ENCODE results near the gene CACNB2. TPM values are rescaled to one million over a fixed set of nuclear protein-coding genes. Genes with fewer than 3 reads are reported as not detected.

The CACNB2 gene
- total and polyA plus RNA-seq, 4 experiments from 2014 or later, result 0.36 to 0.81 TPM; not detected in 2

DNA sequence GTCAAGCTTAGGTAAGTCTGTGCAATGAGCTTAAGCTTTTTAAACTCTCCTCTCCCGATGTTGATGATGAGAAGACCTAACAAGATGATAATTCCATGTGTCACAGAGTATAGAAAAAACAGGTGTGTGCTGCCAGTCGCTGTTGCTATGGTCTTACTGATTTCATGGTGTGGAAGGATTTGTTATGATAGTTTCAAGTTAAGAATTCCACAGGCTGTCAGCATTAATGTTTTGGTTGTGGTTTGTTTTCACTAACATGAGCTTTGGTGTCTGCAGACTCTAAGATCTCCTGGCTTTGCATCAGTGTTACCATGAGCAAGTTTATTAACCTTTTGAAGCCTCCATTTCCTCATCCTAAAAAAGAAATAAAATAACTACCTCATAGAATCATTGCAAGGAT lies 387.5 kb downstream of the CACNB2 start:
- Mint-ChIP-seq H3K27ac (peak overlapping the region in 1 of 7 donors; percentile 20), H3K4me1 (no peaks in the 10 kb centered on the region), H3K27me3 (no peaks in the 10 kb centered on the region), H3K9me3 (peaks cover 0 to 4% (median 0%) of the 10 kb centered on the region in 8 donors), H3K36me3 (peaks cover 20 to 34% of the 10 kb centered on the region in 2 donors), H3K4me3 (no peak overlapping the region)
- ChIA-PET POLR2A (ENCODE audit: partially characterized antibody) (no interaction called here), CTCF (ENCODE audit: partially characterized antibody) (no interaction called here)
- no peaks in the 10 kb centered on the region for H3K4me1 ChIP-seq (ENCODE audit: insufficient read depth, low read length)
- no peaks in the 10 kb centered on the region for H3K27me3 ChIP-seq (ENCODE audit: insufficient read depth, low read length)
- H3K27ac ChIP-seq (ENCODE audit: low read depth, low read length), result no peak overlapping the region
- no peaks in the 10 kb centered on the region for H3K36me3 ChIP-seq (ENCODE audit: insufficient read depth, low read length)
- intact Hi-C loops (cut with micrococcal nuclease), result no loop called here
- H3K9me3 ChIP-seq (ENCODE audit: control insufficient read depth in 1 of 2, low read length in 2 of 2), result no peaks in the 10 kb centered on the region
- no peak overlapping the region for H3K4me3 ChIP-seq (ENCODE audit: low read length in 2 of 2)
- DNase-seq, result no peak

DNA sequence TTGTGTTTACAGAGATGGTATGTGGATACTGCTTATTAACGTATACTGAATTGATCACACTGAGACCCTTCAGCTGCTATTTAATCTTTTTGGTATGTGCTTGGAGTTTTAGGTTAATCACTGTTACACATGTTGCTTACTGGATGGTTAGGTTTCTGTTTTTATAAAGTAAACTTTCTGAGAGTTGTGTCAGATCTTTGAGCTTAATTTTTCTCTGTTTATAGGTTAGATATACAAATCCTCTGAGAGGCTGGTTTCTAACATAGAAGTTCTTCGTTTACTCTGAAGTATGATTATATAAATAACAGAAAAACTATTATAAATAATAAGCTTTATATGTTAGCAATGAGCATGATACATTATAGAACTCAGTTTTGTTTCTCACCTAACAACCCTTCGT lies 388.1 kb downstream of the CACNB2 start:
- Mint-ChIP-seq H3K4me3 (no peak overlapping the region), H3K4me1 (no peaks in the 10 kb centered on the region), H3K36me3 (peaks cover 20 to 37% of the 10 kb centered on the region in 2 donors), H3K27ac (no peak overlapping the region), H3K9me3 (peaks cover 0 to 4% (median 0%) of the 10 kb centered on the region in 8 donors), H3K27me3 (no peaks in the 10 kb centered on the region)
- CTCF ChIA-PET (ENCODE audit: partially characterized antibody), result no interaction called here
- Histone ChIP-seq H3K27me3 (ENCODE audit: insufficient read depth, low read length) (no peaks in the 10 kb centered on the region), H3K9me3 (ENCODE audit: control insufficient read depth in 1 of 2, low read length in 2 of 2) (no peaks in the 10 kb centered on the region), H3K4me1 (ENCODE audit: insufficient read depth, low read length) (no peaks in the 10 kb centered on the region), H3K4me3 (ENCODE audit: low read length in 2 of 2) (no peak overlapping the region), H3K27ac (ENCODE audit: low read depth, low read length) (no peak overlapping the region), H3K36me3 (ENCODE audit: insufficient read depth, low read length) (no peaks in the 10 kb centered on the region)
- DNase-seq, result no peak
- intact Hi-C loops (cut with micrococcal nuclease), result no loop called here
- POLR2A ChIA-PET (ENCODE audit: partially characterized antibody), result no interaction called here

DNA sequence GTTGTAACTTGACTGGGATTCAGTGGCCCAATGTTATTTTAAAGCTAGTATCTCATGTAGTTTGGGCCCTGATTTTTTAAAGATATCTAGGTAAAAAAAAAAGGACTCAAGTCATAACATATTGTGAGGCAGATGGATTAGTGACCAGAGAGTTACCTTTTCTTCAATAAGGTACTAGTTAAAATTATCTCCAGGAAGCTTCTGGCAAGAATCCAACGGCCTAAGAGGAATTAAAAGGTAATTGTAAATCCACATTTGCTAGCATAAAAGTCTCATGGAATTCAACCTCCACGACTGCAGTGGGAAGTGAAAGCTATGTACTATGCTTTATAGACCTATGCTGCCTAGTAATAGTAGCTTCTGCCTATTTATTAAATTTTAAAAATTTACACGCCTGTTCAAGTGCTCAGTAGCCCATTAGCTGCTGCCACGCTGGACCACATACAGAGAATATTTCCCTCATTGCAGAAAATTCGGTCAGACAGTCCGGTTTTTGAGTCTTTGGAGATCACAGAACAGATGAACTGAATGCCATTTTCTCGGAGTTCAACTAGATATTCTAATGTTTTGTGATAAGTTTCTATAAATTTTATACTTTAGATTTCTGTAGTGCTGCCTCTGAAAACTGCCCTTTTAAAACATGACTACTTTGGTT lies 392.8 kb downstream of the CACNB2 start:
- Mint-ChIP-seq H3K9me3 (peaks cover 0 to 4% (median 0%) of the 10 kb centered on the region in 8 donors), H3K27me3 (no peaks in the 10 kb centered on the region), H3K36me3 (peaks cover 38 to 49% of the 10 kb centered on the region in 2 donors), H3K4me3 (no peak overlapping the region), H3K27ac (no peak overlapping the region), H3K4me1 (no peaks in the 10 kb centered on the region)
- CTCF ChIA-PET (ENCODE audit: partially characterized antibody), result no interaction called here
- POLR2A ChIA-PET (ENCODE audit: partially characterized antibody), result no interaction called here
- no peak for DNase-seq
- H3K27me3 ChIP-seq (ENCODE audit: insufficient read depth, low read length), result no peaks in the 10 kb centered on the region
- H3K36me3 ChIP-seq (ENCODE audit: insufficient read depth, low read length), result peaks cover 2% of the 10 kb centered on the region
- no peak overlapping the region for H3K4me3 ChIP-seq (ENCODE audit: low read length in 2 of 2)
- no peak overlapping the region for H3K27ac ChIP-seq (ENCODE audit: low read depth, low read length)
- intact Hi-C loops (cut with micrococcal nuclease), result no loop called here
- no peaks in the 10 kb centered on the region for H3K4me1 ChIP-seq (ENCODE audit: insufficient read depth, low read length)
- no peaks in the 10 kb centered on the region for H3K9me3 ChIP-seq (ENCODE audit: control insufficient read depth in 1 of 2, low read length in 2 of 2)

DNA sequence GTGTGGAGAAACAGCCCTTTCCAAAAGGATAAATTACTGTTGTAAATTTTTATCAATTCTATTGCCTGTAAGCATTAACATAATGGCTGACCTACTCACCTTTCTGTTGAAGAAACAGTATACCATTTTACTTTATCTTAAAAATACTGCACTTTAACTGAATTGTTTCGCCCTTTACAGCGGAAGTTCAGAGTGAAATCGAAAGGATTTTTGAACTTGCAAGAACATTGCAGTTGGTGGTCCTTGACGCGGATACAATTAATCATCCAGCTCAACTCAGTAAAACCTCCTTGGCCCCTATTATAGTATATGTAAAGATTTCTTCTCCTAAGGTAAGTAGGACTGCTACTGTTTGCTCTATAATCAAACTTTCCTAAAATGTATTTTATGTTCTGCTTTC lies 393.7 kb downstream of the CACNB2 start:
- DNase-seq, result no peak
- Histone ChIP-seq H3K36me3 (ENCODE audit: insufficient read depth, low read length) (peaks cover 9% of the 10 kb centered on the region), H3K27ac (ENCODE audit: low read depth, low read length) (no peak overlapping the region), H3K27me3 (ENCODE audit: insufficient read depth, low read length) (no peaks in the 10 kb centered on the region), H3K4me3 (ENCODE audit: low read length in 2 of 2) (no peak overlapping the region), H3K4me1 (ENCODE audit: insufficient read depth, low read length) (no peaks in the 10 kb centered on the region), H3K9me3 (ENCODE audit: control insufficient read depth in 1 of 2, low read length in 2 of 2) (no peaks in the 10 kb centered on the region)
- CTCF ChIA-PET (ENCODE audit: partially characterized antibody), result no interaction called here
- Mint-ChIP-seq H3K27me3 (no peaks in the 10 kb centered on the region), H3K4me3 (no peak overlapping the region), H3K4me1 (no peaks in the 10 kb centered on the region), H3K36me3 (peaks cover 45 to 54% of the 10 kb centered on the region in 2 donors), H3K27ac (no peak overlapping the region), H3K9me3 (peaks cover 0 to 4% (median 0%) of the 10 kb centered on the region in 8 donors)
- POLR2A ChIA-PET (ENCODE audit: partially characterized antibody), result no interaction called here
- intact Hi-C loops (cut with micrococcal nuclease), result no loop called here

DNA sequence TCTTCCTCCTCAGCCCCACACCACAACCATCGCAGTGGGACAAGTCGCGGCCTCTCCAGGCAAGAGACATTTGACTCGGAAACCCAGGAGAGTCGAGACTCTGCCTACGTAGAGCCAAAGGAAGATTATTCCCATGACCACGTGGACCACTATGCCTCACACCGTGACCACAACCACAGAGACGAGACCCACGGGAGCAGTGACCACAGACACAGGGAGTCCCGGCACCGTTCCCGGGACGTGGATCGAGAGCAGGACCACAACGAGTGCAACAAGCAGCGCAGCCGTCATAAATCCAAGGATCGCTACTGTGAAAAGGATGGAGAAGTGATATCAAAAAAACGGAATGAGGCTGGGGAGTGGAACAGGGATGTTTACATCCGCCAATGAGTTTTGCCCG lies 399.1 kb downstream of the CACNB2 start:
- no peaks in the 10 kb centered on the region for H3K27me3 ChIP-seq (ENCODE audit: insufficient read depth, low read length)
- H3K4me3 Mint-ChIP-seq, result no peak overlapping the region
- CTCF ChIA-PET (ENCODE audit: partially characterized antibody), result no interaction called here
- DNase-seq, result no peak
- no peak overlapping the region for H3K27ac ChIP-seq (ENCODE audit: low read depth, low read length)
- H3K9me3 Mint-ChIP-seq, result no peaks in the 10 kb centered on the region
- no peaks in the 10 kb centered on the region for H3K27me3 Mint-ChIP-seq
- no peaks in the 10 kb centered on the region for H3K9me3 ChIP-seq (ENCODE audit: control insufficient read depth in 1 of 2, low read length in 2 of 2)
- H3K36me3 ChIP-seq (ENCODE audit: insufficient read depth, low read length), result peaks cover 24% of the 10 kb centered on the region
- no peak overlapping the region for H3K4me3 ChIP-seq (ENCODE audit: low read length in 2 of 2)
- H3K4me1 Mint-ChIP-seq, result no peaks in the 10 kb centered on the region
- POLR2A ChIA-PET (ENCODE audit: partially characterized antibody), result no interaction called here
- H3K27ac Mint-ChIP-seq, result peak overlapping the region in 2 of 7 donors; percentile 9 to 29
- H3K4me1 ChIP-seq (ENCODE audit: insufficient read depth, low read length), result no peaks in the 10 kb centered on the region
- intact Hi-C loops (cut with micrococcal nuclease), result no loop called here
- H3K36me3 Mint-ChIP-seq, result peaks cover 55 to 60% of the 10 kb centered on the region in 2 donors

DNA sequence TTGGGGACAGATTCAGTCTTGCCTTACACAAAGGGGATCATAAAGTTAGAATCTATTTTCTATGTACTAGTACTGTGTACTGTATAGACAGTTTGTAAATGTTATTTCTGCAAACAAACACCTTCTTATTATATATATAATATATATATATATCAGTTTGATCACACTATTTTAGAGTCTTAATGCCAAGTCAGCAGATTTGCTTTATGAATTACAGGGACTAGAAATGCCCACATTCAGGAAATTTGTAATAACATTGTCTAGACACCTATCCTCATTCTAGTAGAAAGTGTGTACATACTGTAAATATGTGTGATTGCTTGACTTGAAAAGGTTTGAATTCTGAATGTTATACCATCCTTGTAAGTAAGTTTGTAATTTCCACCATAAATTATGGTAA lies 400.0 kb downstream of the CACNB2 start:
- Histone ChIP-seq H3K4me3 (ENCODE audit: low read length in 2 of 2) (no peak overlapping the region), H3K27ac (ENCODE audit: low read depth, low read length) (no peak overlapping the region), H3K36me3 (ENCODE audit: insufficient read depth, low read length) (peaks cover 28% of the 10 kb centered on the region), H3K27me3 (ENCODE audit: insufficient read depth, low read length) (no peaks in the 10 kb centered on the region), H3K4me1 (ENCODE audit: insufficient read depth, low read length) (no peaks in the 10 kb centered on the region), H3K9me3 (ENCODE audit: control insufficient read depth in 1 of 2, low read length in 2 of 2) (no peaks in the 10 kb centered on the region)
- no peak for DNase-seq
- Mint-ChIP-seq H3K27me3 (no peaks in the 10 kb centered on the region), H3K36me3 (peaks cover 57 to 62% of the 10 kb centered on the region in 2 donors), H3K4me3 (no peak overlapping the region), H3K27ac (no peak overlapping the region), H3K9me3 (no peaks in the 10 kb centered on the region), H3K4me1 (no peaks in the 10 kb centered on the region)
- ChIA-PET POLR2A (ENCODE audit: partially characterized antibody) (no interaction called here), CTCF (ENCODE audit: partially characterized antibody) (no interaction called here)
- intact Hi-C loops (cut with micrococcal nuclease), result no loop called here

DNA sequence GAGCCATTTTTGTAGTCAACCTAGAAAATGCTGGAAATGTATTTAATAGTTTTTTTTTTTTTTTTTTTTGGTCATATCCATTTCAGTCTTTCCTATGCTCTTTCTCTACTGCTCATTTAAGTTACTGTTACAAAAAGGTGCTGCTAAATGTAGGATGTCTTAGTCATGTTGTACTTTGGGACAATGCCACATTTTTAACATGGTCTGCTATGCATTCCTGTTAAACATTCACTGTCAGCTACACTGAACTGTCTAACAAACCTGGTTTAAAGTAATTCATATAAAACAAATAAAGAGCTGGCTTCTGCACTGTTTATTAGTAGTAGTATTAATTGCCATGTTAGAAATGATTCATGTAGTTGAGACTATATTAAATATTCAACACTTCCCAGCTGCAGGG lies 402.6 kb downstream of the CACNB2 start:
- Histone ChIP-seq H3K27me3 (ENCODE audit: insufficient read depth, low read length) (no peaks in the 10 kb centered on the region), H3K36me3 (ENCODE audit: insufficient read depth, low read length) (peaks cover 33% of the 10 kb centered on the region), H3K9me3 (ENCODE audit: control insufficient read depth in 1 of 2, low read length in 2 of 2) (no peaks in the 10 kb centered on the region), H3K4me3 (ENCODE audit: low read length in 2 of 2) (no peak overlapping the region), H3K4me1 (ENCODE audit: insufficient read depth, low read length) (no peaks in the 10 kb centered on the region), H3K27ac (ENCODE audit: low read depth, low read length) (no peak overlapping the region)
- no peak for DNase-seq
- CTCF ChIA-PET (ENCODE audit: partially characterized antibody), result interaction anchor here (0.7 kb wide), 1 partner anchor 926 kb away, joined by 5 read pairs; no protein-coding TSS in a partner anchor
- Mint-ChIP-seq H3K4me1 (no peaks in the 10 kb centered on the region), H3K9me3 (no peaks in the 10 kb centered on the region), H3K27ac (no peak overlapping the region), H3K4me3 (no peak overlapping the region), H3K36me3 (peaks cover 64 to 71% of the 10 kb centered on the region in 2 donors), H3K27me3 (no peaks in the 10 kb centered on the region)
- POLR2A ChIA-PET (ENCODE audit: partially characterized antibody), result no interaction called here
- intact Hi-C loops (cut with micrococcal nuclease), result no loop called here
